ENCODE results near the gene FAM107A.

FAM107A gene

GRCh38 chr3:58609990-58610389 lies 32.8 kb upstream of the FAM107A start:
- no peak for TF ChIP-seq CTCF (IDR thresholded peaks at IDR 0.05; ENCODE audit: low read depth, low read length, missing control alignments)
- DNase-seq (ENCODE audit: extremely low read depth, low read depth) = no peak
- no peak overlapping the region for H3K4me3 ChIP-seq (replicated peaks; ENCODE audit: low read depth, low read length)

- DNase-seq (ENCODE audit: extremely low read depth, low read depth) = no peak
- no peak for TF ChIP-seq CTCF (IDR thresholded peaks at IDR 0.05; ENCODE audit: low read depth, low read length, missing control alignments)
- H3K4me3 ChIP-seq (replicated peaks; ENCODE audit: low read depth, low read length) = no peak overlapping the region
Measured at GRCh38 chr3:58608648-58609047, 31.5 kb upstream of the FAM107A start.

- no peak for DNase-seq (ENCODE audit: extremely low read depth, low read depth)
- H3K4me3 ChIP-seq (replicated peaks; ENCODE audit: low read depth, low read length) = no peak overlapping the region
- no peak for TF ChIP-seq CTCF (IDR thresholded peaks at IDR 0.05; ENCODE audit: low read depth, low read length, missing control alignments)
Measured at GRCh38 chr3:58607816-58608215, 30.6 kb upstream of the FAM107A start.

- DNase-seq (ENCODE audit: extremely low read depth, low read depth) = no peak
- no peak overlapping the region for H3K4me3 ChIP-seq (replicated peaks; ENCODE audit: low read depth, low read length)
Measured at GRCh38 chr3:58606693-58607092, 29.5 kb upstream of the FAM107A start.

GRCh38 chr3:58604031-58604430 lies 26.8 kb upstream of the FAM107A start:
- H3K4me3 ChIP-seq (replicated peaks; ENCODE audit: low read depth, low read length) = no peak overlapping the region
- no peak for DNase-seq (ENCODE audit: extremely low read depth, low read depth)
- no peak for TF ChIP-seq CTCF (IDR thresholded peaks at IDR 0.05; ENCODE audit: low read depth, low read length, missing control alignments)

More at GRCh38 chr3:58606693-58607092, 29.5 kb upstream of the FAM107A start:
- no peak for TF ChIP-seq CTCF (IDR thresholded peaks at IDR 0.05; ENCODE audit: low read depth, low read length, missing control alignments)

- H3K4me3 ChIP-seq (replicated peaks; ENCODE audit: low read depth, low read length) = no peak overlapping the region
- no peak for DNase-seq (ENCODE audit: extremely low read depth, low read depth)
- TF ChIP-seq CTCF (IDR thresholded peaks at IDR 0.05; ENCODE audit: low read depth, low read length, missing control alignments) = no peak
Measured at GRCh38 chr3:58603606-58604005, 26.4 kb upstream of the FAM107A start.

- no peak overlapping the region for H3K4me3 ChIP-seq (replicated peaks; ENCODE audit: low read depth, low read length)
- DNase-seq (ENCODE audit: extremely low read depth, low read depth) = no peak
- no peak for TF ChIP-seq CTCF (IDR thresholded peaks at IDR 0.05; ENCODE audit: low read depth, low read length, missing control alignments)
Measured at GRCh38 chr3:58597770-58598310, 20.6 kb upstream of the FAM107A start.

All from HFF-Myc (cell line).